Astrocyte (in vitro differentiated cells and primary cell): ENCODE data around the gene CFAP161.

Experiments
- CTCF ChIP-seq: IDR thresholded peaks from 2 replicates; pipeline ENCODE4 v1.5.1; 2011; ENCODE audit warnings: low read depth, mild to moderate bottlenecking, inconsistent platforms, low read length, moderate library complexity; ENCODE audit not compliant: insufficient read depth
- EZH2 ChIP-seq: IDR thresholded peaks from 2 replicates; pipeline ENCODE4 v1.6.1; 2012; ENCODE audit warnings: mild to moderate bottlenecking, low read length, inconsistent platforms; ENCODE audit not compliant: insufficient read depth

DNA sequence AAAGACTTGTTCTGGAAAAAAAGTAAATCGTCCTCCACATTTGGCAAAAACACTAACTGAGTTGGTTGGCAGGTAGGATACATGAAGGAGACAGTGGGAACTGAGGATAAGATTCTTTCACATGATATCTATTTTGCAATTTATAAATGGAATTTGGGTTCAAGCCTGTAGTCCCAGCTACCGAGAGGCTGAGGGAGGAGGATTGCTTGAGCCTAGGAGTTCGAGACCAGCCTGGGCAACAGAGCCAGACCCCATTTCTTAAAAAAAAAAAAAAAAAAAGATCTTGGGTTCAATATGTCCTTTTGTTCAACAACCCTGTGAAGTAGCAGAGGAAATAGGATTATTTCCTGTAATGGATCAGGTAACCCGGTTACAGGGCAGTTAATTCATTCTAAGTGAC lies 35.7 kb upstream of the CFAP161 start:
- no peak for TF ChIP-seq CTCF
- TF ChIP-seq EZH2, result no peak
